Activated T-helper 1 cell treated with anti-CD3 and anti-CD28 coated beads, Interleukin-12 subunit alpha, Interleukin-12 subunit beta, Interleukin-2, Interleukin-4 antibody, amounts not matched to agents 30 ng/mL and 10 ng/mL and 1 ng/mL, durations not matched to agents 14 hours and 24 hours and 36 hours (primary cell): Measurements from ENCODE around the gene DDX49. TPM values are rescaled to one million over a fixed set of nuclear protein-coding genes. Genes with fewer than 3 reads are reported as not detected.
"Not testable (repeated sequence)": the region's sequence is repeated elsewhere in the genome, so short reads cannot be mapped to it uniquely, and the experiment has no call there.

ENCODE experiments used
- DNase-seq: peaks from one replicate; pipeline ENCODE4 v3.0.0; 2021; ENCODE audit warnings: low spot score
- H3K27ac Mint-ChIP-seq: one replicate; pipeline ENCODE4 v1.8.0; 2021; ENCODE audit warnings: mild to moderate bottlenecking, mixed read lengths
- H3K27me3 Mint-ChIP-seq: one replicate; pipeline ENCODE4 v1.8.0; 2022; ENCODE audit warnings: mild to moderate bottlenecking, moderate library complexity, mixed read lengths; ENCODE audit not compliant: insufficient read depth
- H3K36me3 Mint-ChIP-seq: one replicate; pipeline ENCODE4 v1.8.0; 2021; ENCODE audit warnings: low read depth, mixed read lengths
- H3K4me1 Mint-ChIP-seq: one replicate; pipeline ENCODE4 v1.8.0; 2021; ENCODE audit warnings: low read depth, mixed read lengths
- H3K4me3 Mint-ChIP-seq: one replicate; pipeline ENCODE4 v1.8.0; 2021; ENCODE audit warnings: mild to moderate bottlenecking, moderate library complexity, mixed read lengths
- H3K9me3 Mint-ChIP-seq: one replicate; pipeline ENCODE4 v1.8.0; 2021; ENCODE audit warnings: mixed read lengths
- intact Hi-C: fragments of 100-400 bp; cut with micrococcal nuclease; formaldehyde crosslinking; loops from one replicate; pipeline ENCODE4 v1.15.1; 2024
- total RNA-seq: library from RNA; stranded (reverse); gene quantifications from 2 replicates; pipeline ENCODE4 v1.2.3, GENCODE V29; 2022

Gene DDX49
- total RNA-seq, 1 donor from 2014 or later: 101 TPM

GRCh38 chr19:18946918-18947317 lies 27.4 kb downstream of the DDX49 start:
- no peak overlapping the region for H3K27ac Mint-ChIP-seq
- DNase-seq: no peak
- H3K36me3 Mint-ChIP-seq: no peaks in the 10 kb centered on the region
- no peaks in the 10 kb centered on the region for H3K9me3 Mint-ChIP-seq
- peaks cover 23% of the 10 kb centered on the region for H3K27me3 Mint-ChIP-seq
- intact Hi-C loops: no loop called here
- no peak overlapping the region for H3K4me3 Mint-ChIP-seq
- H3K4me1 Mint-ChIP-seq: no peaks in the 10 kb centered on the region

GRCh38 chr19:18948075-18948975 lies 28.8 kb downstream of the DDX49 start:
- Mint-ChIP-seq H3K4me3 (no peak overlapping the region), H3K27me3 (peaks cover 12% of the 10 kb centered on the region), H3K36me3 (no peaks in the 10 kb centered on the region), H3K27ac (no peak overlapping the region), H3K4me1 (no peaks in the 10 kb centered on the region), H3K9me3 (no peaks in the 10 kb centered on the region)
- intact Hi-C loops: no loop called here
- DNase-seq: no peak

DNA sequence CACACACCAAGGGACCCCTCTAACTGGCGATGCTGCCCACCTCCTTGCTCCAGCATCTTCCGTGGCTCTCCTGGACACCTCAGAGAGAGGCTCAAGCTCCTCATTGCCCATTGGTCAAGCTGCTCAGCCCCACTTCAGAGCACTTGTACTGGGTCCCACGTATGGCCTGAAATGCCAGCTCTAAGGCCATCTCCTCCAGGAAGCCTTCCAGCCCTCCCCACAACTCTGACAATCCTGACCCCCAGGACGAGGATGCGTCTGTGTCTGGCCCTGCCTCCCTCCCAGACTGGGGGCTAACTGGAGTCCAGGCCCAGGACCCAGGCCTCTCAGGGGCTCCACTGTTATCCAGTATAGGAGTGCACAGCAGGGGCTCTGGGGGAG lies 29.5 kb downstream of the DDX49 start:
- intact Hi-C loops: no loop called here
- Mint-ChIP-seq H3K27me3 (peaks cover 11% of the 10 kb centered on the region), H3K4me1 (no peaks in the 10 kb centered on the region), H3K9me3 (no peaks in the 10 kb centered on the region), H3K4me3 (no peak overlapping the region), H3K36me3 (no peaks in the 10 kb centered on the region), H3K27ac (no peak overlapping the region)
- no peak for DNase-seq

DNA sequence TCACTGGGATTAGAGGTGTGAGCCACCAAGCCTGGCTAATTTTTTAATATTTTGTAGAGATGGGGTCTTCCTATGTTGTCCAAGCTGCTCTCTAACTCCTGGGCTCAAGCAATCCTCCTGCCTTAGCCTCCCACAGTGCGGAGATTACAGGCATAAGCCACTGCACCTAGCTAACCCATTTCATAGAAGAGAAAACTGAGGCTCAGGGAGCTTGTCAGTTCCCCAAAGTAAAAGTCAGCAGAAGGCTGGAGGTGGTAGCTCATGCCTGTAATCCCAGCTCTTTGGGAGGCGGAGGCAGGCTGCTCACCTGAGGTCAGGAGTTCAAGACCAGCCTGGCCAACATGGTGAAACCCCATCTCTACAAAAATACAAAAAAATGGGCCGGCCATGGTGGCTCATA lies 30.3 kb downstream of the DDX49 start:
- no peak for DNase-seq
- intact Hi-C loops: no loop called here
- peaks cover 9% of the 10 kb centered on the region for H3K27me3 Mint-ChIP-seq
- H3K4me3 Mint-ChIP-seq: no peak overlapping the region
- H3K4me1 Mint-ChIP-seq: no peaks in the 10 kb centered on the region
- no peaks in the 10 kb centered on the region for H3K9me3 Mint-ChIP-seq
- H3K27ac Mint-ChIP-seq: no peak overlapping the region
- no peaks in the 10 kb centered on the region for H3K36me3 Mint-ChIP-seq

GRCh38 chr19:18951721-18952281 lies 32.3 kb downstream of the DDX49 start:
- DNase-seq: no peak
- Mint-ChIP-seq H3K36me3 (no peaks in the 10 kb centered on the region), H3K9me3 (no peaks in the 10 kb centered on the region), H3K4me1 (no peaks in the 10 kb centered on the region), H3K4me3 (no peak overlapping the region), H3K27me3 (peaks cover 6% of the 10 kb centered on the region), H3K27ac (no peak overlapping the region)
- intact Hi-C loops: no loop called here

DNA sequence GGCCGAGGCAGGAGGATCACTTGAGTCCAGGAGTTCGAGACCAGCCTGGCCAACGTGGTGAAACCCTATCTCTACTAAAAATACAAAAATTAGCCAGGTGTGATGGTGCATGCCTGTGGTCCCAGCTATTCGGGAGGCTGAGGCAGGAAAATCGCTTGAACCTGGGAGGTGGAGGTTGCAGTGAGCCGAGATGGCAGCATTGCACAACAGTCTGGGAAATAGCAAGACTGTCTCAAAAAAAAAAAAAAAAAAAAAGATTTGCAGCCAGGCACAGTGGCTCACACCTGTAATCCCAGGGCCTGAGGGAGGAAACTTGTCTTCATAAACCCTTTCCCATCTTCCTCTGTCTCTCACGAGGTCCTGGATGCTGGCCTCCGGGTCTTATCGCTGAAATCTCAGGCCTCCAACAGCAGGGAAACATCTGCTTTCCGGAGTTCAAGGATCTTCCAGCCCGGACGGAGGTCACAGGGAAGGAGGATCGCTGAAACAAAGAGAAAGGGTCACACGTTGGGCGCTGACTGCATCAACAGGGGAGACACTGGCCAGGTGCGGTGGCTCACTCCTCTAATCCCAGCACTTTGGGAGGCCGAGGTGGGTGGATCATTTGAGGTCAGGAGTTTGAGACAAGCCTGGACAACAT lies 33.0 kb downstream of the DDX49 start:
- H3K27ac Mint-ChIP-seq, H3K36me3 Mint-ChIP-seq, H3K27me3 Mint-ChIP-seq, H3K4me3 Mint-ChIP-seq, H3K4me1 Mint-ChIP-seq, H3K9me3 Mint-ChIP-seq, intact Hi-C loops, DNase-seq: not testable (repeated sequence)

DNA sequence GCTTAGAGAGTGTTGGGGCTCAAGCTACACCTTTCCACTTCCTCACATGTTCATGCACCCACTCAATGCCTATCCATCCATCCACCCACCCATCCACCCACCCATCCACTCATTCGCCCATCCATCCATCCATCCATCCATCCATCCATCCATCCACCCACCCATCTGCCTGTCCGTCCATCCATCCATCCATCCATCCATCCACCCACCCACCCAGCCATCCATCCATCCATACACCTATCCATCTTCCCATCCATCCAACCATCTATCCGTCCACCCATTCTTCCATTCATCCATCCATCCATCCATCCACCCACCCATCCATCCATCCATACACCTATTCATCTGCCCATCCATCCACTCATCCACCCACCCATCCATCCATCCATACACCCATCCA lies 34.6 kb downstream of the DDX49 start:
- H3K27ac Mint-ChIP-seq: no peak overlapping the region
- DNase-seq: no peak
- H3K27me3 Mint-ChIP-seq: peaks cover 6% of the 10 kb centered on the region
- intact Hi-C loops: no loop called here
- no peaks in the 10 kb centered on the region for H3K4me1 Mint-ChIP-seq
- H3K4me3 Mint-ChIP-seq: no peak overlapping the region
- no peaks in the 10 kb centered on the region for H3K36me3 Mint-ChIP-seq
- H3K9me3 Mint-ChIP-seq: no peaks in the 10 kb centered on the region

- intact Hi-C loops: no loop called here
These were observed 35.5 kb downstream of the DDX49 start for GRCh38 chr19:18955042-18955441.

GRCh38 chr19:18960370-18960769 lies 40.9 kb downstream of the DDX49 start:
- Mint-ChIP-seq H3K9me3 (no peaks in the 10 kb centered on the region), H3K4me1 (peaks cover 13% of the 10 kb centered on the region), H3K27ac (no peak overlapping the region), H3K27me3 (peaks cover 18% of the 10 kb centered on the region), H3K36me3 (no peaks in the 10 kb centered on the region), H3K4me3 (no peak overlapping the region)
- intact Hi-C loops: no loop called here
- no peak for DNase-seq

More at GRCh38 chr19:18955042-18955441, 35.5 kb downstream of the DDX49 start:
- Mint-ChIP-seq H3K27ac (no peak overlapping the region), H3K4me1 (no peaks in the 10 kb centered on the region), H3K36me3 (no peaks in the 10 kb centered on the region), H3K4me3 (no peak overlapping the region), H3K27me3 (peaks cover 6% of the 10 kb centered on the region), H3K9me3 (no peaks in the 10 kb centered on the region)
- no peak for DNase-seq

DNA sequence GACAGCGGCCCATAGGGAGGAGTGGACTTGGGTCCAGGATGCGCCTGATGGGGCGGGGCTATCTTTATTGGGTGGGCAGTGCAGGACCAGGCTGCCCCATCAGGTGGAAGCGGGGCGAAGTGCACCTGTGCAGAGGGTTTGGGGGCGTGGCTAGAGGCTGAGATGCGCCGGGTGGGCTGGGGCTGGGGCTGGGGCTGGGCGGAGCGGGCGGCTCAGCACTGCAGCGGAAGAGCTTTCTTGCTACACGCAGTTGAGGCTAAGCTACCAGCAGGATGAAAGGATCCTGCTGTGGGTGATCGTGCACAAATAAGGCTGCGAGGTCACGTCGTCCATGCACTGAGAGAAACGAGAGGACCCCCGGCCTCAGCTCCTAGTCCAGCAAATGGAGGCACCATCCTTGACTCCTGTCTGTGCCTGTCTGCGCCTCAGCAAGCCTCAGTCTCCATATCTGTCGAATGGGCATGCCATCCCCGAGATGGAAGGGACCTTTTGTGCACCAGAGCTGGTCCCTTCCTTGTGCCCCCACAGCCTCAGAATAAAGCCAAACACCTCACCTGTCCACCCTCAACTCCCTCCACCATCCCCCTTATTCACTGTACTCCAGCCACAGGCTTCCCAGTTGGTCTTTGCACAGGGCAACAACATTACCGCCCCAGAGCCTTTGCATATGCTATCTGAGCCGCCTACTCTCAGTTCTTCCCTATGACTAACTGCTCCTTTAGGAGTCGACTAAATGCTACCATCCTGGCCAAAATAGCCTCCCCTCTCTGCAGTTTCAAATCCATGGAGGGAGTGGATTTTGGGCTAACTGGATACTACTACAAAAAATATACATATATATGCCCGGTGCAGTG lies 42.5 kb downstream of the DDX49 start:
- Mint-ChIP-seq H3K36me3 (no peaks in the 10 kb centered on the region), H3K27ac (no peak overlapping the region), H3K4me1 (peaks cover 13% of the 10 kb centered on the region), H3K27me3 (peaks cover 18% of the 10 kb centered on the region), H3K4me3 (no peak overlapping the region), H3K9me3 (no peaks in the 10 kb centered on the region)
- DNase-seq: no peak
- intact Hi-C loops: no loop called here

DNA sequence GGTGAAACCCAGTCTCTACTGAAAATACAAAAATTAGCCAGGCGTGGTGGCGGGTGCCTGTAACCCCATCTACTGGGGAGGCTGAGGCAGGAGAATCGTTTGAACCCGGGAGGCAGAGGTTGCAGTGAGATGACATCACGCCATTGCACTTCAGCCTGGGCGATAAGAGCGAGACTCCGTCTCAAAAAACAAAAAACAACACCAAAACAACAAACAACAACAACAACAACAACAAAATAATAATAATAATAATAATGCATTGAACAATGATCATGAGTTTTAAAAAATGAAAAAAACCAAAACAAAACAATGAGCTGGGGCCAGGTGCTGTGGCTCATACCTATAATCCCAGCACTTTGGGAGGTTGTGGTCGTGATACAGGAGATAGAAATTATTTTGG lies 44.6 kb downstream of the DDX49 start:
- intact Hi-C loops: no loop called here
- no peak overlapping the region for H3K27ac Mint-ChIP-seq
- peaks cover 18% of the 10 kb centered on the region for H3K27me3 Mint-ChIP-seq
- DNase-seq: no peak
- no peaks in the 10 kb centered on the region for H3K9me3 Mint-ChIP-seq
- no peaks in the 10 kb centered on the region for H3K36me3 Mint-ChIP-seq
- H3K4me1 Mint-ChIP-seq: peaks cover 13% of the 10 kb centered on the region
- H3K4me3 Mint-ChIP-seq: no peak overlapping the region

- no peaks in the 10 kb centered on the region for H3K9me3 Mint-ChIP-seq
- peaks cover 15% of the 10 kb centered on the region for H3K27me3 Mint-ChIP-seq
- H3K27ac Mint-ChIP-seq: no peak overlapping the region
- no peak for DNase-seq
- H3K4me3 Mint-ChIP-seq: no peak overlapping the region
- intact Hi-C loops: no loop called here
- peaks cover 11% of the 10 kb centered on the region for H3K4me1 Mint-ChIP-seq
- H3K36me3 Mint-ChIP-seq: no peaks in the 10 kb centered on the region
These were observed 46.8 kb downstream of the DDX49 start for GRCh38 chr19:18966307-18966706.
